Activated CD8-positive, alpha-beta memory T cell treated with anti-CD3 and anti-CD28 coated beads for 4 hours (primary cell): ENCODE results near the gene WDR86.

Source experiments
- DNase-seq, 2 donors: peaks; one replicate each; pipeline ENCODE4 v3.0.0-alpha.2; 2020; ENCODE audit warnings: low read depth in 2 of 2

The WDR86 gene

DNA sequence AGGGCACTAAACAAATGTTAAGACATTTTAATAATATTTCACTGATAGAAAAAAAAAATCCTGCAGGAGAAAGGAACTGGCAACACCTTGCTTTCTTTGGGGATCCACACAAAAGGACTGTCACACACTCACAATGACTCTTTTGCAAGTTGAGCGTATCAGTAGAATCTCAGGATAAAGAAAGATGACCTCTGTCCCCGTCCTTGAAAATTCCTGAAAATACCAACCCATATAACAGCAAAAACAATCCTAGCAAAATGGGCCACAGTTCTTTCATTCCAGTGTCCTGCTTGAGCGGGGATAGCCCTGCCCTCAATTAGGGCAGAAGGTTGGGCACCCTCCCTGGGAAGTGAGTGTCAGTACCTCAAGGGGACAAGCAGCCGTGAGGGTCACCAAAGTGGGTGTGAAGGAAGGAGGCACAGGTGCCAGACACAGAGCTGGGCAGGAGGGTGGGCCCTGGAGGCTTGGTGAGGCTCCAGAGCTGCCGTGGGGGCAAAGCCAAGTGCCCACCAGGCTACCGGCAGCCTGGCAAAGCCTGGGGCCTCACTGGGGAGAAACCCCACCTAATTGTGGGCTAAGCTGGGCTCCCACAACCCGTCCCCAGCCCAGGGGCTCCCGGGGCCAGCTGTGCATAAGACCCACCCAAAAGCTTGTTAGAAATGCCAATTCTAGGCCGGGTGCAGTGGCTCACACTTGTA lies 2.8 kb downstream of the WDR86 start:
- DNase-seq: no peak

DNA sequence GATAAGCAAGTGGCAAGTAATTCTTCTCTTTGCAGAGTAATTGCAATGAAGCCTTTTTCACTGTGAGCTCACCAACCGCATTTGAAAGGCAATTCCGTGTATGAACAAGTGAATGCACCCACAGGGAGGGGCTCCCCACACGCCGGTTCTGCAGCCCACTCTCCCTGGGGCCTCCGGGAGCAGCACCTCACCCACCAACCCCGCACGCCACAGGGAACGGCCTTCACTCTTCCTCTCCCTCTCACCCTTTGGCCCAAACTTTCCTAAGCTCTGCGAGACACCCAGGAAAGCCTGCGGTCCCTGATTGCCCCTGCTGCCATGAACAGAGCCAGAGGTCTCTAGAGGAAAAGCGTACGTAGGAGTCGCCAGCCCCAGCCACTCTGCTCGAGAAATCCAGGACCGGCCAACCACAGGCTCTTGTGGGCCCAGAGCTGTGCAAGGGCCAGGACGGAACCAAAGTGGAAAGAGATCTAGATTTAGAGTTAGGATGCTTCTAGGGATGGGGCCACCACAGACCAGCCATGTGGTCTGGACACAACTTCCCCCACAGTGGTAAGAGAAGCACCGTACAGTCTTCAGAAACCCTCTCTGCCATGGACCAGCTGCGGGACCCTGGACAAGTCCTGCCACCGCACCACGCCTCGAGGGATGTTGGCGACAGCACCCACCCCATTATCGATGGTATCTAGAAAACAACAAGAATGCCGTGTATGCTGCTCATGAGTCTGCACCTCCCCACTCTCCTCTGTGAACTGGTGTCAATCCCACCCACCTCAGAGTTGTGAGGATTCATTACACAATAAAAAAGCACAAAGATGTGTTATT lies 3.6 kb downstream of the WDR86 start:
- DNase-seq: no peak

DNA sequence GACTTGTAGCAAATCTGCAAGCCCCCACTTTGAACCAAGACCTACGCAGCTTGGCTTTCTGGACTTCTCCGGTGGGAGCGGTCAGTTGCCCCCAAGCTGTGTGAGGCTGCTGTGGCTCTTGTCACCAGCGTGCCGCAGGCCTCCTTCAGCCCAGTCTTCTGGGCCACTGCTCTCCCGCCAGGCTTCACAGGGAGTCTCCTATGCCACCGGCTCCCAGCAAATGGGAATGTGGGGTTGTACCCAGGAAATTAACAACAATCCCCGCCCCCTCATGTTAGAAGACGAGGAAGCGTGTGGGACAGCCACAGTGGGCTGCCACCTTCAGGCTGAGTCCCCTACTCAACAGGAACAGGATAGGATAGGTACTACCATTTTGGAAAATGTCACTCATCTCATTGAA lies 4.2 kb downstream of the WDR86 start:
- DNase-seq: no peak

DNA sequence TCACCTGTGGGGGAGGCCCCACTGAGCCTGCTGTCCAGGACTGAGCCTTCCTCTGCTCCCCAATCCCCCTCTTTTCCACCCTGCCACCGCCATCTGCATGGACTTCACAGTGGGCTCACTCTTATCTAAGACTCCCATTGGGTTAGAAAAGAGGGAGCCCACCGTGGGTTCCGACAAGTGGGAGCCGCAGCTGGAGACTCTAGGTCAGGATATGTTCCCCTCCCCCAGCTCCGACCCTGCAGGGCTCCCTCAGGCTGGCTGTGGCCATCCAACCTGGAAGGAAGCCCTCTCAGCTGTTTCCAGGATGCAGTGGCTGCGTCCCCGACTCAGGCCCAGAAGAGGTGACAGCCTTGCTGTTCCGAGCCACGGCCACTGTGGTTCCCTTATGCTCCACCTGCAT lies 4.8 kb downstream of the WDR86 start:
- DNase-seq: no peak

DNA sequence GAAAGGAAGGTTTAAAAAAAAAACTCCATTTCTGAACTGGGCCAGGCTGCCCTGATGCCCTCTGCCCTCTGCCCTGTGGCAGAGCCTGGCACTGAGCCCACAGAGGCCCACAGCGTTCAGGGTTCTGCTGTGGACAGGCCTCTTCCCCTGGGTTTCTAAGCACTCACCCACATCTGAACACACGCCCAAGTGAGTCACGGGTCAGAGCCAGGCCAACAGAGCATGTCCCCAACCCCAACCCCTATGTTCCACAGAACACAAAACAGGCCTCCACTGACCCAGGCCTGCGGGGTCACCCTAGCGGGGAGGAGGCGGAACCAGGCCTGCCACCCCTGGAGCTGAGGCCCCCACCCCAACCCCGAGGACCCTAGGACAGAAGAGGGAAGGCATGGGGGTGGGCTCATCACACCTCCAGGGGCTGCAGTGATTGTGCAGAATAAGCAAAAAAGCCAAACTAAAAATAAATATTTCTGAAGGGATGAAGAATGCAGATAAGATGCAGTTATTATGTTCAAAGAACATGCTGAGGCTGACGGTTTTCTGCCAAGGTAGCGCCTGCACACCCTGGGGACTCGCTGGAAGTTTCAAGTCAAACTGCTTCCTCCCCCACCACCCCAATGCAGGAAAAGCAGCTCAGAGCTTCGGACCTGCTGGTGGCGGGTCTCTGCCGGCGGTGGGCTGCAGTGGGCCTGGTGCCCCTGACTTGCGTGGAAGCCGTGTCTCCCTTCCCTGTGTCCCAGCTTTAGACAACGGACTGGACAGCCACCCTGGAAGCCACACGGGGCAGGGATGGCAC lies 5.4 kb downstream of the WDR86 start:
- DNase-seq: no peak

DNA sequence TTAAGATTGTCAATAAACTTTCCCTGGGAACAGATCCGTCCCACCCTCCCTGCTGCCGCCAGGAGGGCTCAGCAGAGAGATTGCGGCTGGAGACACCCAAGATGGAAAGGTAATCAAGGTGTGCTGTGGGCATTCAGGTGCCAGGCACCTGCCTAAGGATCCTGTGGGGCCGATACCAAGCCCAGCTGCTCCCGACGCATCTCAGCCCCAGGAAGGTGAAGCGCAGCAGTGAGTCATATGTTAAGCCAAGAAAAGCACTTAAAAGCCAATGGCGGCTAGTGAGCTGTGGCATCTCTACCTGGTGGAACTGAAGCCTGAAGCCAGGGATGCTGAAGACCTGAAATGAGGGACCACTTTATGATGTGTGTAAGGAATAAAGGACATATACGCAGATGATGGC lies 6.1 kb downstream of the WDR86 start:
- no peak for DNase-seq

DNA sequence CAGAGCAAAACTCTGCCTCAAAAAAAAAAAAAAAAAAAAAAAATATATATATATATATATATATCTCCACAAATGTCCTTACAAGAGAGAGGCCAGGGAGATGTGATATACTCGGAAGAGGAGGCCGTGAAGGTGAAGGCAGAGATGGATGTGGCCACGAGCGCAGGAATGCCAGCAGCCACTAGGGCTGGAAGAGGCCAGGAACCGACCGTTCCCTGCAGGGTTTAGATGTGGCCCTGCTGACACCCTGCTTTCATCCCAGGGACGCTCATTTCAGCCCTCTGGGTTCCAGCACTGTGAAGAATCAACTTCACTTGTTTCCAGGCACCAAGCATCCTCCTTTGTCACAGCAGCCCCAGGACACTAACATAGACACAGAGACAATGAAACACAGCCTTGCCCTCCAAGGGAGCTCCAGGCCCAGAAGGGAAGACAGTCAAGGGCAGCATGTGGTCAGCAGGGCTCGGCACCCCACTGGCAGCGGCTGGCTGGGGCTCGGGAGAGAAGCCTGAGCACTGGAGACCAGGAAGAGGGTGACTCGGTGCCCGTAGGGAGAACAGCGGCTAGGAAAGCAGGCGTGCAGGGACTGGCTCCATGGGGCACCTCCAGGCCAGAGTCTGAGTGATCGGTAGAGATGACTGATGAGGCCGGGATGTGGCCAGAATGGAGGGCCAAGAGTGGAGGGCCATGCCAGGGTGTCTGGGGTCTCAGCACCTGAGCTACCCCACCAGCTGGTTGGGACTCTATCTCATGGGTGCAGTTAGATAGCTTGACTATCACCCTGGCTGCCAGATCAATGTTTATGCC lies 7.6 kb downstream of the WDR86 start:
- DNase-seq: no peak

DNA sequence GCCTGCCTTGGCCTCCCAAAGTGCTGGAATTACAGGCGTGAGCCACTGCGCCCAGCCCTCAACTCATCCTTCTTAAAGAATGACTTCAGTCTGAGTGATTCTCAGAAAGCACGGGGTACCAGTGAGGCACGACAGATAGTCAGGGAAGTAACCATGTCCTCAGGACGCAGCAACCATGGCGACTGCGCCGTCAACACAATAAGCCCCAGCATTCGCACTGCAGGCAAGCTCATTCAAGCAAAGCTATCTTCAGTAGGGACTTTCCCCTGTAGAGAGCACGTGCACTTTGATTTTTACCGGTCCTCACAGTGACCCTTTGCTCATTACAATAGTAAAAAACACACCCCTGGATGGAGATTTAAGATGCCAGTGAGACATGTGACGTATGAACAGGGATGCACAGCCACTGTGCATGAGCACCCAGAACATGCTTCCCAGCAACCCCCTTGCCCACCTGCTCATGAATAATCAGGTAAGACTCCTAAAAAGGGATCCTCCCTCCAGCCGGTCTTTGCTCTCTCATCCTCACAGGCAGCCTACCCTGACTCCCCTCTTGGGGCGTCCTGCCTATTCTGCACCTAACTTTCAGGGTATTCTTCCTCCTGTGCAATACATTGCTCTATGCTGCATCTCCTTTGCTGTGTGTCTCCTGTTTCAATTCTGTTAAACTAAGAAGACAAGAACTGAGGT lies 9.1 kb downstream of the WDR86 start:
- DNase-seq: no peak

DNA sequence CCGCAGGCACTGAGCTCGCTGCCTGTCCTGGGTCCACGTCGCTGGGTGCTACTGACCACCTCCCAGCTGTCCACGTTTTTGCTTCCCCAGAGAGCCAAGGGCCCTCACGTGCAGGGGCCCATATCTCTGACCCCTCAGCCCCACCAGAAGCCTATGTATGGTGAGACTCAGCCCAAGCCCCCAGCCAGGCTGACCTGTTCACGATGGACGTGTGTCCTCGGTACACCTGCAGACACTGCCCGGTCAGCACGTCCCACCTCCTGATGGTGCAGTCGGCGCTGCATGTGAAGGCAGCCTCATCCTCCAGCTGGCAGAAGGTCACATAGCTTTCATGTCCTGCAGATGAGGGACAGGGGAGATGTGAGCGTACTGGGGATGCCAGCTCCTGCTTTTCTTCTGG lies 9.9 kb downstream of the WDR86 start:
- no peak for DNase-seq

DNA sequence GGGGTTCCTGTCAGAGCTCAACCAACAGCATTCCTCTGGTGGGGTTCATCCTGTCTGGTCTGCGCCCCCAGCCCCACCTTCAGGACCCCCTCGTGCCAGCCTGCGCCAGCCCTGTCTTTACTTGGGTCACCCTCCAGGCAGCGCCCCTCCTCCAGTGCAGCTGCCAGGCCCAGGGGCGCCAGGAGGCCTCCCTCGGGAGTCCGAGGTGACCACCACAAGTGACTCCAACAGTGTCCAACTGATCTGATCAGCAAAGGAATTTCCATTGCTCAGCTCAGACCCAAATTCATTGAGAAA lies 10.6 kb downstream of the WDR86 start:
- no peak for DNase-seq

DNA sequence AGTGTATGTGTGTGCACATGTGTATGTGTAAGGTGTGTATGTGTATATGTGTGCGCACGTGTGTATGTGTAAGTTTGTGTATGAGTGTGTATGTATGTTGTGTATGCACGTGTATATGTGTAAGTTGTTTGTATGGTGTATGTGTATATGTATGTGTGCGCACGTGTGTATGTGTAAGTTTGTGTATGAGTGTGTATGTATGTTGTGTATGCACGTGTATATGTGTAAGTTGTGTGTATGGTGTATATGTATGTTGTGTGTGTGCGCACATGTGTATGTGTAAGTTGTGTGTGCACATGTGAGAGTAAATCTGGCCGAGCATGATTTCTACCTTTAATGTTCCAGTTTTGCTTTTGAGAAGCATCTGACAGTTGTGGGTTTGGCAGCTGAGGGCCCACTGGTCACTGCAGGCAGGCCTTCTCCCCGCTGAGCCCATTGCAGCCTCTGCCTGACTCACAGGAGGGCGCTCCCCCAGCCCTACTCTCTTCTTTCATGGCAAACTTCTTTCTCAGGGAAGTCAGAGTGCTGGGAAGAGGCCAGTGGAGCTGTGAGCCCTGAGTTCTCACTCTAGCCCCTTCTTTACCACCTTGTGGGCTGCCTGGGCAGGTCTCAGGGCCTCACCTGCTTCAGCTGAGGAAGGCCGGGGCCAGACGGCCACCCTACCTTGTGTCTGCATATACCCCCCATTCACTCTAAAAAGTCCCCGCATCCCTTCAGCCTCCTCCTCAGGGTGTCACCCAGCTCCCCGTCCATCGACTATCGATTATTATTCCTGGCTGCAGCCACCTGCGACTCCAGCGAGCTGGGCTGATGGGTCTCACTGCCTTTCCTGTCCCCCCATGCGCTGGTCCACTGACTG lies 11.2 kb downstream of the WDR86 start:
- DNase-seq: no peak

DNA sequence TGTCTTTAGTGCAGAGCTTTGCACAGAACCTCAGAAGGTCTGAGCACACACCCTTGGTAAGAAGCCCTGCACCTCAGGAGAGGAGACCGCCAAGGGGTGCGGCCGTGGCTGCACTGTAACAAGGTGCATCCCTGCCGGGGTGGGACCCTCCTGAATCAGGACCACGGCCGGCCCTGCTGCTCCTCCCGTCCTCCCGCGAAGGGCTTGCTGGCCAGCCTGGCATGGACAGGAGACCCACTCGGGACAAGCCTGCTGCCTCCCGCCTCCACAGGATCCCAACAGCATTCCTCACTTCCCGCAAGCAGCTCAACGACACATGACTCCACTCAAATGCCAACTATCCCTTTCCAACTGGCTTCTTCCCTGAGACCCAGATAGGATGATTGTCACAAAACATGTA lies 12.8 kb downstream of the WDR86 start:
- DNase-seq: no peak

DNA sequence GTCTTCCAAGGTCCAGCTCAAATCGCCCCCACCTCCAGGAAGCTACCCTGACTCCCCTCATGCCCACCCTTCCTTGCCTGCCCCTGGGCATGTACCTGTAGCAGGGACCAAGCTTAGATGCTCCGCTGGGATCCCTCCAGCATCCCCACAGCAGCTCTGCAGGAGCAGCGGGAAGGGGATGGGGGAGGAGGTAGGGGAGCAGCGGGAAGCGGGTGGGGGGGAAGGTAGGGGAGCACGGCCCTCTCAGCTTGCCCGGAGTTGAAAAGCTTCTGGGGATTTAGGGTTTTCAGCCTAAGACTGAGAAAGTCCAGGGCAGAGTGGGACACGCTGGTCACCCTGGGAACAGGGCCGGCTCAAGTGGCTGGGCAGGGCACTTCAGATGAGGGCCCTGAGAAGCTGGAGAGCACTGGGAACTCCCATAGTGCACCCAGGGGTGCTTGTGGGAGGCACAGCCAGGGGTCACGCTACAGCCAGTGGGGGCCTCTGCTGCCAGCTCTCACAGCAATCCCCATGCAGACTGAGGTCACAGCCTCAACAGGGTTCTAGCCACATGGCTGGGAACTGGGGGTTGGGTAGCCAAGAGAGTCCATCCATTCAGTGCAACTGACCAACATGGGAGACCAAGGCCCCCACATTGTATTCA lies 13.4 kb downstream of the WDR86 start:
- no peak for DNase-seq

DNA sequence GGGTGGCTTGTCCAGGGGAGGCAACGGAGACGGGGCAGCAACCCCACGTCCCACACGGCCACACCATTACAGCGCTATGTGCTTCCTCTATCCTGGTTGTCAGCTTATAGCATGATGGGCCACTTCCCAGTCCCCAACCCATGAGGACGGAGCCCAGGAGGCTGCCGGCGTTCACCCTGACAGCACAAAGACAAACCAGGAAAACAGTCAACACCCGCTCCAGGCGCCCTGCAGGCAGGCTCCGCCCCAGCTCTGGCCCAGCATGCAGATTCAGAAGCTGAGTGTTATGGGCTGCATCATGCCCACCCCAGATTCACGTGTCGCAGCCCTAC lies 14.8 kb downstream of the WDR86 start:
- DNase-seq: no peak

DNA sequence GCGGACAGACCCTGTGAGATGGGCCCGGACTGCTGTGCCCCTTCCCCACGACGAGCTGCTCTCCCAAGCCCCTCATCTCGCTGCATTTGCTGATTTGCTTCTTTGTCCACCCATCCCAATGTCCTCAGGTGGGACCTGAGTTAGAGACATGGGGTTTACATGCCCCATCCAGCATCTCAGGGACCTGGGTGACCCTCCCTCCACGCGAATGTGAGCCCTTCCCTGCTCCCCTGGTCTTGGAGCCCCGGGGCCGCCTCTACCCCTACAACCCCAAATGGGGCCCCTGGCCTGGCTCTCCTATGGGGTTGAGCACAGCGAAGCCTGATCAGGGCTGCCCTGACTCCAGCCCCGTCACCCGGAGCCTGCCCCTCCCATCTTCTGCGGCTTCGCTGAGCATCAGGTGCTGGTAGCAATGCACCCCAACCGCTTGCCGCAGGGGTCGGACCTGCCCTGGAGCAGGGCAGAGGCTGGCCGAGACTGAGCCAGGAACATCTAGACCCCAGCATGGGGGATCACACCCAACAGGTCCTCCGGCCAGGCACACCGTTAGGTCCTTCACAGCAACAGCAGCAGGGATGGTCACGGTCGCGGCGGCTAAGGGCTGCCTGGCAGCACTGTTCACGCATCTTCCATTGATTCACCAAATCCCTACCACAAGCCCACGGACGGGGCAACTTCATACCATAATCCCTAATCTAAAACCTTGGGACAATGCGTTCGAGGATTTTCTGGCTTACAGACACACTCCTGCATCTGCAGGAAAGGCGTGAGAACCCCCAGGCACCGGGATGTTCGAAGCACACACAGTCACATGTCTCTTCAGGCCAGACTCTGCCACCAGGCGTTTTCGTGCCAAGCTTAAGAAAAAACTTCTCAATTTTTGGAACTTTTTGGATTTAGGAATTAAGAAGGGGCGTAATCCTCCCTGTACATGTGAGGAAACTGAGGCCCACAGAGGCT lies 15.5 kb downstream of the WDR86 start:
- DNase-seq: no peak

DNA sequence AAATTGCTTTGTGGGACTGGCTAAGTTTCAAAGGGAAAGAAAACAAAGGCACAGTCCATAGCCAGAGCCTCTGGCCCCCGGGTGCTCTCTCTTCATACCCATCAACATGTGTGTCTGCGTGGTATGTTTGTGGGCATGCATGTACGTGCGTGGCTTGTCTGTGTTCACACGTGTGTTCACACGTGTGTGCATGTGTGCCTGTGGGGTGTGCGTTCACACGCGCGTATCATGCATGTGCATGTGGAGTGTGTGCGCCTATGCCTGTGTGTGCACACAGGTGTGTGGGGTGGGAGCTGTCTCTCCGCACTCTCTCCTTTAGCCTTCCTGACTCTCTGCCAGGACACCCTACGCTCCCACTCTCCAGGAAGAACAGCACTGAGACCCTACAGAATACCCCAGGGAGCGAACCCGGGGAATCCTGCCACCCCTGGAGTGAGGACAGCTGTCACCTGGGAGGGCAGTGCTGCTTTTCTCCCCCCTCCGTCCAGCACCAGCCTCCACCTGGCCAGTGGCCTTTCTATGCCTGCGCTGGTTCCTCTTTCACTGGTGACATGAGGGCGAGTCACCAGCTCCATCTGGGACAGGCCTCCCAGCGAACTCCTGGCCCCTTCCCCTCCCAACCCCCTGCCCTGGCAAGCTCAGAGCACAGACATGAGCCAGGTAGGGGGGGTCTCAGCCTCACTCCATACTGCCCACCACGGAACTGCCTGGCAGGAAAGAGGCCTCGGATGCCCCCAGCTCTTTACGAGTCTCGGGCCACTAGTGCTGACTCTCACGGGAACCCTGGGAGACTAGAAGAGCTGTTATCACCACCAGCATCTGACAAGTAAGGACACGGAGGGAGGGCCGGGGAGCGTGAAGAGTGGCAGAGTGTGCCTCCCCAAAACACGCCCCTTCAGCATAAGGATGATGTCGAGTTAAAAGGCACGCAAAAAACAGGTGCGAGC lies 16.5 kb downstream of the WDR86 start:
- no peak for DNase-seq

DNA sequence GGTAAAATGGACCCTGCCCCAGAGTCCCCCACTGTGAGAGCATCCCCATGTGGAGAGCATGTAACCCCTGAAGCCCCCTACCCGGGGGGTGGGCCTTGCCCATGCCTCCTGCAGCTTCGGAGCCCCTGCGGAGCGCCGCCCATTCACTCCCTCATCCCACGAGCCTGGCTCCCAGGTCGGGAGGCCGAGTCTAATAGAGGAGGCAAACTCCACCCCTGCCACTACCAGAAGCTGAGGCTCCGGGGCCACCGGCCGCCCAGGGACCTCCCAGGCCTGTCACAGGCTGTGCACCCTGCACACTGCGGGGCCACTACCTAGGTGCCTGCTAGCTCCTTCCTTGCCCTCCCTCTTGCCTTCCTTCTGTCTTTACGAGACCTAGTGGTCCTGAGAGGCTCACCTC lies 17.4 kb downstream of the WDR86 start:
- DNase-seq: no peak

DNA sequence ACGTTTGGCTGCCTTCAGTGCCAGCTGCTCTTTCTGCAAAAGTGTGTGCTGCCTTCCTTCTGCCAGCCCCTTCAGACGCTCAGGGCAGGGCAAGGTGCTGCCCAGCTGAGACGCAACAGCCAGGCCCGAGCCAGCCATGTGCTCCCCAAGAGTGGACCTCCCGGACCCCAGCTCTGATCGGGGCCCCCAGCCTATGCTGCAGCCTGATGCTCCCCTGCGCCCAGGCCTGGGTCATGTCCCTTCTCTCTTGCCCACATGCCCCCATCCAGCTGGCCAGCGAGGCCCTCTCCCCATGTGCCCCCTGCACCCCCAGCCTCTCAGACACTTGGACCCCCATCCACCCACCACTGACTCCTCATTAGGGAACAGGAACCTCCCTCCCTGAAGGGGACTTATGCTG lies 17.8 kb downstream of the WDR86 start:
- no peak for DNase-seq
